HepG2 (cell line): Measurements from ENCODE around the gene SCT. TPM values are rescaled to one million over a fixed set of nuclear protein-coding genes. Genes with fewer than 3 reads are reported as not detected.

Source experiments
- ATAC-seq: fragments of 200-7000 bp; cut with Tn5 transposase; 3 replicates; pipeline ENCODE4 v1.9.1; 2020; ENCODE audit warnings: mild to moderate bottlenecking, moderate library complexity
- BruUV-seq: library from RNA; stranded (reverse); fragments of 400-500 nt; replicated peaks from 2 replicates; lab custom pipeline; 2021; lab: Mats Ljungman, UMichigan
- CTCF ChIA-PET: fragments of 300-600 bp; formaldehyde crosslinking; extraction: SDS; loops from one replicate; lab custom pipeline; 2021; ENCODE audit warnings: low total read pairs, inconsistent platforms, low intra/inter-chr PET ratio; lab: Yijun Ruan, JAX
- POLR2A ChIA-PET: fragments of 350-600 bp; sonication (Branson Sonifier 250); formaldehyde crosslinking; loops from one replicate; lab custom pipeline; 2020; ENCODE audit warnings: antibody characterized with exemption, inconsistent platforms; lab: Yijun Ruan, JAX
- DNase-seq: peaks from one replicate; pipeline ENCODE4 v3.0.0-alpha.2; 2015; ENCODE audit warnings: low spot score
- FAIRE-seq: peaks from 3 replicates; lab custom pipeline; 2011; peaks lifted over from hg19 to GRCh38; lab: Jason Lieb, UNC
- H2AFZ ChIP-seq: one replicate; pipeline ENCODE4 v1.6.1; 2011; ENCODE audit warnings: low read length, inconsistent platforms
- H3K27ac ChIP-seq: fragments of 300-600 bp; 3 replicates; pipeline ENCODE4 v1.8.0; 2011; ENCODE audit warnings: mixed run types, mild to moderate bottlenecking, mixed read lengths, low read length, inconsistent platforms; ENCODE audit not compliant: insufficient read depth; ENCODE audit errors: extremely low read length
- H3K27me3 ChIP-seq, 2 experiments: fragments of 200-600 bp in 1 of 2; 2 replicates in 1 of 2; 3 replicates in 1 of 2; pipeline versions ENCODE4 v1.6.0 to v1.8.0; 2011; ENCODE audit warnings: low read length in 2 of 2, mild to moderate bottlenecking in 2 of 2, moderate library complexity in 2 of 2, inconsistent platforms in 1 of 2; ENCODE audit not compliant: insufficient read depth in 2 of 2, control insufficient read depth in 1 of 2
- H3K36me3 ChIP-seq, 2 experiments: fragments of 200-600 bp in 1 of 2; replicated peaks in 1 of 2; 2 replicates in 1 of 2; 3 replicates in 1 of 2; pipeline versions ENCODE4 v1.5.1 to v1.8.0; 2011; ENCODE audit warnings: low read length in 2 of 2, inconsistent platforms in 1 of 2; ENCODE audit not compliant: insufficient read depth in 2 of 2, control insufficient read depth in 1 of 2
- H3K4me1 ChIP-seq: 2 replicates; pipeline ENCODE4 v1.5.1; 2012; ENCODE audit warnings: low read length, inconsistent platforms; ENCODE audit not compliant: insufficient read depth
- H3K4me2 ChIP-seq: 2 replicates; pipeline ENCODE4 v1.6.0; 2011; ENCODE audit warnings: low read depth, low read length, inconsistent platforms
- H3K4me3 ChIP-seq, 3 experiments: fragments of 200-600 bp in 1 of 3; sonication (generic), shearing (Covaris generic) in 1 of 3; replicated peaks in 1 of 3; 2 replicates each; pipeline ENCODE4 v1.5.1; 2011 to 2016; ENCODE audit warnings: low read length in 3 of 3, inconsistent platforms in 2 of 3, low read depth in 2 of 3, mild to moderate bottlenecking in 2 of 3, control low read depth in 1 of 3, mixed read lengths in 1 of 3; ENCODE audit not compliant: insufficient read depth in 1 of 3
- H3K79me2 ChIP-seq: one replicate; pipeline ENCODE4 v1.6.1; 2011; ENCODE audit warnings: low read length, inconsistent platforms; ENCODE audit not compliant: insufficient read depth
- H3K9ac ChIP-seq: 2 replicates; pipeline ENCODE4 v1.6.0; 2011; ENCODE audit warnings: mild to moderate bottlenecking, low read depth, low read length, inconsistent platforms; ENCODE audit not compliant: insufficient read depth
- H3K9me3 ChIP-seq: 2 replicates; pipeline ENCODE4 v1.5.1; 2012; ENCODE audit warnings: mild to moderate bottlenecking, low read length
- H4K20me1 ChIP-seq: 2 replicates; pipeline ENCODE4 v1.6.0; 2011; ENCODE audit warnings: inconsistent platforms, mild to moderate bottlenecking, low read length, moderate library complexity; ENCODE audit not compliant: insufficient read depth
- AGO1 ChIP-seq: fragments of 200-400 bp; formaldehyde crosslinking; IDR thresholded peaks from 2 replicates; pipeline ENCODE4 v1.6.1; 2017; ENCODE audit warnings: mild to moderate bottlenecking, low read depth, low read length, moderate library complexity; ENCODE audit not compliant: poor library complexity, severe bottlenecking
- AGO2 ChIP-seq: fragments of 200-400 bp; formaldehyde crosslinking; optimal IDR thresholded peaks from 2 replicates; pipeline ENCODE3; 2017; ENCODE audit warnings: mild to moderate bottlenecking, low read depth, low read length, moderate library complexity
- AHR ChIP-seq: IDR thresholded peaks from 2 replicates; pipeline ENCODE4 v1.6.1; 2018; ENCODE audit warnings: missing genetic modification reagents, missing compliant biosample characterization
- KAT7 ChIP-seq: IDR thresholded peaks from 2 replicates; pipeline ENCODE4 v1.6.1; 2018; ENCODE audit warnings: borderline replicate concordance, missing compliant biosample characterization
- KLF11 ChIP-seq: IDR thresholded peaks from 2 replicates; pipeline ENCODE4 v1.6.1; 2016; ENCODE audit warnings: missing compliant biosample characterization
- KMT2A ChIP-seq: sonication (generic); formaldehyde crosslinking; IDR thresholded peaks from 2 replicates; pipeline ENCODE4 v1.4.0; 2020; ENCODE audit warnings: missing genetic modification reagents
- MTA1 ChIP-seq: sonication (generic); formaldehyde crosslinking; IDR thresholded peaks from 2 replicates; pipeline ENCODE4 v1.4.0; 2020; ENCODE audit warnings: missing genetic modification reagents, mild to moderate bottlenecking, borderline replicate concordance
- POLR2A ChIP-seq, 2 experiments: IDR thresholded peaks; 2 replicates each; pipeline ENCODE4 v1.6.1; 2011; ENCODE audit warnings: low read depth in 2 of 2, low read length in 2 of 2, mild to moderate bottlenecking in 1 of 2, moderate library complexity in 1 of 2; ENCODE audit not compliant: insufficient read depth in 1 of 2
- POLR2AphosphoS5 ChIP-seq: IDR thresholded peaks from 2 replicates; pipeline ENCODE4 v1.6.1; 2012; ENCODE audit warnings: low read depth, low read length
- RAD51 ChIP-seq: fragments of 450-650 bp; IDR thresholded peaks from 2 replicates; pipeline ENCODE4 v1.6.1; 2016; ENCODE audit warnings: borderline replicate concordance
- ZNF20 ChIP-seq: sonication (generic); formaldehyde crosslinking; IDR thresholded peaks from 2 replicates; pipeline ENCODE4 v1.4.0; 2020; ENCODE audit warnings: mild to moderate bottlenecking, moderate library complexity, missing genetic modification reagents
- WGBS: methylation state at CpG from one replicate; pipeline ENCODE4 v1.1.6; 2017; ENCODE audit warnings: low lambda C conversion rate; 5-methylcytosine and 5-hydroxymethylcytosine counted together
- in situ Hi-C: cut with HindIII; loops from 2 replicates; pipeline ENCODE4 v1.10.0; 2017; ENCODE audit warnings: low pct_unique_long_range_greater_than_20kb; ENCODE audit not compliant: extremely low pct_ligation_motif_present
- intact Hi-C: fragments of 100-400 bp; cut with micrococcal nuclease; formaldehyde crosslinking; loops from one replicate; pipeline ENCODE4 v1.10.0; 2022; ENCODE audit not compliant: unreplicated experiment
- polyA plus RNA-seq, 8 experiments: library from polyadenylated mRNA; depleted of rRNA in 3 of 8; stranded (reverse) in 7 of 8; unstranded in 1 of 8; fragments of >200 nt; fragmentation: Illumina TruSeq in 4 of 8; extraction: Trizol in 4 of 8; gene quantifications; 2 replicates each; pipeline versions ENCODE4 v1.2.1 to v1.2.3, GENCODE V29; 2011 to 2016; ENCODE audit warnings: low read depth in 4 of 8, missing spikeins in 1 of 8, mixed read lengths in 1 of 8; ENCODE audit not compliant: insufficient read depth in 1 of 8
- total RNA-seq, 5 experiments: library from RNA; depleted of rRNA; stranded (reverse); fragments of >200 nt; fragmentation: Illumina TruSeq; extraction: Trizol; gene quantifications; 2 replicates each; pipeline ENCODE4 v1.2.3, GENCODE V29; 2016; ENCODE audit warnings: low read depth in 1 of 5
- TF ChIP-seq, protein P1 (sequence below): IDR thresholded peaks from 2 replicates; pipeline ENCODE4 v1.6.1; 2016; ENCODE audit warnings: low read depth, missing genetic modification reagents, missing compliant biosample characterization

The SCT gene
- total and polyA plus RNA-seq, 2 of the 13 experiments (the other 11 are each of a cell fraction or from before 2014, with no cell fraction given) = not detected

DNA sequence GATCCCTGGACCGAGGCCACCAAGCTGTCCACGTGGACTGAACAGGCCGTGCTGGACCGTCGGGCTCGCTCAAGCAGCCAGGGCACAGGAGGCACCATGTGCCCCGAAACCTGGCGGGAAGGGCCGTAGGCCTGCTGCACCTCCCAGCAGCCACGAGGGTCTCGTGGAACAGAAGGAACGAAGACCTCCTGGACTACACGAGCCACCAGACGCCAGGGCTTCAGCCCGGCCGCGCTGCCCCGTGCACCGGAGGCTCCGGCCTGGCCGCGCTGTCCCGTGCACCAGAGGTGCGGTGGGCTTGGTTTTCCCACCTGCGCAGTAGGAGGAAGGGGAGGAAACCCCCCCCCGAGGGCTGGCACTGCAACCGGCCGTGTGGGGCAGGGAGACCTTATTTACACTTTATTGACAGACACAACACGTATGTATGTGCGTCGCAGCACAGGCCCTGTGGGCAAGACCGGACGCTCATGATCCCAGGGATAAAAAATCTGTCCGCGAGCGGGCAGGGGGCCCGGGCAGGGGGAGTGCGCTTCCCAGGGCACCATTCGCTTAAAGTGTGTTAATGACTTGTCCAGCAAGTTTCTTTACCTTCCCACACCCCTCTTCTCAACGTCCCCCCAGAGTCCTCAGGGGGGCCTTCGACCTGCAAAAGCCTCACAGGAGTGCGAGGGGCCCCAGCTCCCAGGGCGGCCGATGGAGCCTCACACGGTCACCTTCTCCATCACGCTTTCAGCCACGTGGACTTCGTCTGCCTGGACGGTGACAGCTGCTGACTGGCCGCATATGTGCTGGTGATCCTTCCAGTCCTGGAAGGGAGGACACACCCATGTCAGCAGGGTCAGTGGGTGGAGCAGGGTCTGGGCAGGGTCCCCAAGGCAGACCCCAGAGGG, 17.1 kb upstream of the SCT start:
- Histone ChIP-seq H3K4me2 (no peak overlapping the region), H3K9me3 (no peaks in the 10 kb centered on the region), H4K20me1 (0 out of 2 replicates have a peak, but pooled peaks cover 5% of the 10 kb centered on the region), H3K36me3 (peaks cover 4 to 10% of the 10 kb centered on the region in 2 experiments; a peak in 3 of 5 replicates), H3K27me3 (no peaks in the 10 kb centered on the region), H3K79me2 (no peaks in the 10 kb centered on the region), H3K4me1 (peaks cover 12% of the 10 kb centered on the region; the same call in 1 of the 2 replicates), H3K9ac (no peak overlapping the region), H2AFZ (no peak overlapping the region), H3K4me3 (no peak overlapping the region), H3K27ac (no peak overlapping the region)
- intact Hi-C loops = no loop called here
- TF ChIP-seq POLR2A (IDR thresholded peaks at IDR 0.05; ENCODE audit: insufficient read depth in 1 of 2, low read depth in 2 of 2, low read length in 2 of 2) = peak in 1 of 2 experiments; percentile 22; a peak in 1 of 4 replicates
- no peak for TF ChIP-seq RAD51
- TF ChIP-seq AGO2 = peak; percentile 86
- TF ChIP-seq KMT2A (CRISPR knock-in tag) = no peak
- POLR2A ChIA-PET = interaction anchor here (0.7 kb wide), 1 partner anchor 152 kb away, joined by 3 read pairs; no protein-coding TSS in a partner anchor
- ATAC-seq (no peak; the same call in 2 of the 3 replicates), DNase-seq (no peak), FAIRE-seq (no peak)
- 97% methylated on average over 44 of the region's 50 CpGs for WGBS
- CTCF ChIA-PET = no interaction called here
- in situ Hi-C loops = no loop called here
- no TSS peak for BruUV-seq

DNA sequence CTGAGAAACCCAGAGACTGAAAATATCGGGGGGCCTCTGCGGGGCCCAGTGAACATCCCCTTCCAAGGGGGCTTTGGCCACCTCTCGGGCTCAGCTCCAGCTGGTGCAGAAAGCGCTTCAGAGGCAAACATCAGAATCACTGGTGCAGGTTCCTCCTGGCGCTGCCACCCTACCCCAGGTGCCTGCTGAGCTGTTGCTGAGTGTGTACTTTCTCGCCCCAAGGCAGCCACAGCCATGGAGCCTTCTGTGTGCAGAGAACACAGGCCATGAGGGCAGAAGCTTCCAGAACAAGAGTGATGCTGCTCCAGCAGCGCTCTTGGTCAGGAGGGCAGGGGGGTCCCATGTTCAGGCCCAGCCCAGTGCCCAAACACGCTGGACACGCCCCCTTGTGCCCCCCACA, 16.4 kb upstream of the SCT start:
- BruUV-seq = no TSS peak
- Histone ChIP-seq H3K27ac (no peak overlapping the region), H3K9ac (no peak overlapping the region), H3K36me3 (peaks cover 4 to 10% of the 10 kb centered on the region in 2 experiments; a peak in 3 of 5 replicates), H3K9me3 (no peaks in the 10 kb centered on the region), H3K4me2 (no peak overlapping the region), H2AFZ (no peak overlapping the region), H3K4me1 (peaks cover 12% of the 10 kb centered on the region; the same call in 1 of the 2 replicates), H4K20me1 (0 out of 2 replicates have a peak, but pooled peaks cover 5% of the 10 kb centered on the region), H3K79me2 (no peaks in the 10 kb centered on the region), H3K4me3 (no peak overlapping the region), H3K27me3 (no peaks in the 10 kb centered on the region)
- DNase-seq (no peak), ATAC-seq (no peak; the same call in 2 of the 3 replicates), FAIRE-seq (no peak)
- in situ Hi-C loops = no loop called here
- CTCF ChIA-PET = no interaction called here
- WGBS = 97% methylated on average over 7 of the region's 9 CpGs
- intact Hi-C loops = no loop called here
- POLR2A ChIA-PET = interaction anchor here (0.7 kb wide), 1 partner anchor 152 kb away, joined by 3 read pairs; no protein-coding TSS in a partner anchor
- TF ChIP-seq POLR2AphosphoS5 = peak; percentile 7; the same call in 1 of the 2 replicates
- no peak for TF ChIP-seq KLF11
- TF ChIP-seq AGO1 = no peak
- no peak for TF ChIP-seq MTA1
- TF ChIP-seq, protein P1, sequence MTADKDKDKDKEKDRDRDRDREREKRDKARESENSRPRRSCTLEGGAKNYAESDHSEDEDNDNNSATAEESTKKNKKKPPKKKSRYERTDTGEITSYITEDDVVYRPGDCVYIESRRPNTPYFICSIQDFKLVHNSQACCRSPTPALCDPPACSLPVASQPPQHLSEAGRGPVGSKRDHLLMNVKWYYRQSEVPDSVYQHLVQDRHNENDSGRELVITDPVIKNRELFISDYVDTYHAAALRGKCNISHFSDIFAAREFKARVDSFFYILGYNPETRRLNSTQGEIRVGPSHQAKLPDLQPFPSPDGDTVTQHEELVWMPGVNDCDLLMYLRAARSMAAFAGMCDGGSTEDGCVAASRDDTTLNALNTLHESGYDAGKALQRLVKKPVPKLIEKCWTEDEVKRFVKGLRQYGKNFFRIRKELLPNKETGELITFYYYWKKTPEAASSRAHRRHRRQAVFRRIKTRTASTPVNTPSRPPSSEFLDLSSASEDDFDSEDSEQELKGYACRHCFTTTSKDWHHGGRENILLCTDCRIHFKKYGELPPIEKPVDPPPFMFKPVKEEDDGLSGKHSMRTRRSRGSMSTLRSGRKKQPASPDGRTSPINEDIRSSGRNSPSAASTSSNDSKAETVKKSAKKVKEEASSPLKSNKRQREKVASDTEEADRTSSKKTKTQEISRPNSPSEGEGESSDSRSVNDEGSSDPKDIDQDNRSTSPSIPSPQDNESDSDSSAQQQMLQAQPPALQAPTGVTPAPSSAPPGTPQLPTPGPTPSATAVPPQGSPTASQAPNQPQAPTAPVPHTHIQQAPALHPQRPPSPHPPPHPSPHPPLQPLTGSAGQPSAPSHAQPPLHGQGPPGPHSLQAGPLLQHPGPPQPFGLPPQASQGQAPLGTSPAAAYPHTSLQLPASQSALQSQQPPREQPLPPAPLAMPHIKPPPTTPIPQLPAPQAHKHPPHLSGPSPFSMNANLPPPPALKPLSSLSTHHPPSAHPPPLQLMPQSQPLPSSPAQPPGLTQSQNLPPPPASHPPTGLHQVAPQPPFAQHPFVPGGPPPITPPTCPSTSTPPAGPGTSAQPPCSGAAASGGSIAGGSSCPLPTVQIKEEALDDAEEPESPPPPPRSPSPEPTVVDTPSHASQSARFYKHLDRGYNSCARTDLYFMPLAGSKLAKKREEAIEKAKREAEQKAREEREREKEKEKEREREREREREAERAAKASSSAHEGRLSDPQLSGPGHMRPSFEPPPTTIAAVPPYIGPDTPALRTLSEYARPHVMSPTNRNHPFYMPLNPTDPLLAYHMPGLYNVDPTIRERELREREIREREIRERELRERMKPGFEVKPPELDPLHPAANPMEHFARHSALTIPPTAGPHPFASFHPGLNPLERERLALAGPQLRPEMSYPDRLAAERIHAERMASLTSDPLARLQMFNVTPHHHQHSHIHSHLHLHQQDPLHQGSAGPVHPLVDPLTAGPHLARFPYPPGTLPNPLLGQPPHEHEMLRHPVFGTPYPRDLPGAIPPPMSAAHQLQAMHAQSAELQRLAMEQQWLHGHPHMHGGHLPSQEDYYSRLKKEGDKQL (CRISPR knock-in tag) = no peak
- TF ChIP-seq AHR (CRISPR knock-in tag) = no peak
- no peak for TF ChIP-seq KAT7
- no peak for TF ChIP-seq ZNF20 (CRISPR knock-in tag)
